HEK293T (cell line): ENCODE data around the gene PAM16.

Experiments used
- ARNT ChIP-seq: fragments of 450-650 bp; IDR thresholded peaks from 2 replicates; pipeline ENCODE4 v1.6.1; 2017; ENCODE audit warnings: mild to moderate bottlenecking
- ELF4 ChIP-seq: fragments of 450-650 bp; IDR thresholded peaks from 2 replicates; pipeline ENCODE4 v1.6.1; 2017; ENCODE audit warnings: antibody characterized with exemption
- TARDBP ChIP-seq: fragments of 450-650 bp; IDR thresholded peaks from 2 replicates; pipeline ENCODE4 v1.6.1; 2016

- no peak for TF ChIP-seq TARDBP
- no peak for TF ChIP-seq ELF4
- no peak for TF ChIP-seq ARNT
Measured at GRCh38 chr16:4373356-4373908, 22.3 kb upstream of the PAM16 start.
